Activated CD4-positive, alpha-beta T cell treated with anti-CD3 and anti-CD28 coated beads, Interleukin-2, amount 50 U/mL, for 1 hour (primary cell): Measurements from ENCODE around the gene LAIR1.

Experiments used
- DNase-seq: peaks from one replicate; pipeline ENCODE4 v3.0.0-alpha.2; 2020

The LAIR1 gene

DNA sequence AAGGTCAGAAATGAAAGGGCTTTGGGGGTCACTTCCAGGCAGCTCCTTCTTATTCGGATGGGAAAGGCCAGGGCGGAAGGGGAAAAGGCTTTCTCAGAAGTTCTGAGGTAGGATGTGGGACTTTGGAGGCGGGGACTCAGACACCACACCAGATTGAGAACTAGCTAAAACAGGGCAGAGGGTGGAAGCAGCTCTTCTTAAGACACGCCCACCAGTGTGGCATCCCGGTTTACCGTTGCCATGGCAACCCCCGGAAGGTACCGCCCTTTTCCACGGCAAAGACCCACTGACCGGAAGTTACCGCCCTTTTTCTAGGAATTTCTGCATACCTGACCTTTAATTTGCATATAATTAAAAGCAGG lies 48.0 kb downstream of the LAIR1 start:
- DNase-seq, result no peak

DNA sequence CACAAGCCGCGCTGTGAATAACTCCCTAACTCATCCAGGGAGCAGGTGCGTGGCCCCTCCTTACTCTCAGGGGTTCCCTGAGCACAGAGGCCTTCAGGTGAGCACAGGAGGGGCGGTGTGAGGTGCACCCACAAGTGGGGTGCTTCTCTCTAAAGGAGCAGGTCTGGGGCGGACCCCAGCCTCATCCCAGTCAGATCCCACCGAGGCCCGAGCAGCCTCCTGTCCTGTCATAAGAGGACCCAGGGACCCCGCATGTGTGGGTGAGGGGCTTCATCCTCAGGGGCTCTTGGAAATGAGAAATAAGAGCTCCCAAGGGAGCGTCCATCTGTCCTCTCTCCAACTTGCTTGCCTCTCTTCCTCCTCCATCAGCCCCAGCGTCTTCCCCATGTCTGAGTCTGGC lies 48.8 kb downstream of the LAIR1 start:
- no peak for DNase-seq

DNA sequence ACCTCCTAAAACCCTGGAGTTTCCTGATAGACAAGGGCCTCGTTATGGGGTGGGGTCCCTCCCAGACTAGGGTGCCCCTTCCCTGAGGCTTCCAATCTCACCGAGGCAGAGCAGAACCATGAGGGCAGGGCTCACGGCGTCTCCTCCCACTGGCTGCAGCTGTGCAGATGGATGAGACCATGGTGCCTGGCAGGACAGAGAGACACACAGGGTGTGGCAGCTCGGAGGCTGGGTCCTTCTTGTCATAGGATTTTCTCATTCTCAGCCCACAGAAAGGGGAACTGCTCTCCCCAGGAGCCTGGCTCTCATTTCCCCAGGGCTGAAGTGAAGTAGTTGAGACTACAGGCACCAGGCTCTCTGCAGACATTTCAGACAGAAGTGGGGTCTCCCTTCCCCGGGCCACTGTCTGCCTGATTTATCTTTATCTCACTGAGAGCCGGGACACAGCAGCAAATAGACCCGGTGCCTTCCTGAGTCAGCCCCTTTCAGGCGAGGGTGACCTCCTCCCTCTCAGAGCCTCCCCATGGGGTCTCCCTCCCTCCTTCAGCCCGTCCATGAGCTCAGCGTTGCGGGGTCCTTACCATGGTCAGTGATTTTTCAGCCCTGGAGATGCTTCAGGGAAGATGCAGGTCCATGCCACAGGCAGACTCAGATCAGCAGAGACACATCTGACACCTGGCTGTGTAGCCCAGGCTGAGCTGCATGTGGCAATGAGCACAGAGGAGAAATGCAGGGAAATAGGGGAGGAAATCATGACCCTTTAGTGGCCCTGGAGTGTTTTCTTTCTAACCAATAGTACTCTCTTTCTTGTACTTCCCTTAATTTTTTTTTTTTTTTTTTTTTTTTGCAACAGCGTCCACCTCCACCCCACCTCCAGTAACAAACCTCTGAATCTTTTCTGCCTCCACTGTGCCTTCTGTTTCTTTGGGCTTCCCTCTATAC lies 52.0 kb downstream of the LAIR1 start, which contains the start of gene LILRA5:
TSS of gene LILRA5 (minus strand) at position 731 of the 942 bp plus-strand sequence. CDS start at position 584, 147 bp downstream.
- no peak for DNase-seq

DNA sequence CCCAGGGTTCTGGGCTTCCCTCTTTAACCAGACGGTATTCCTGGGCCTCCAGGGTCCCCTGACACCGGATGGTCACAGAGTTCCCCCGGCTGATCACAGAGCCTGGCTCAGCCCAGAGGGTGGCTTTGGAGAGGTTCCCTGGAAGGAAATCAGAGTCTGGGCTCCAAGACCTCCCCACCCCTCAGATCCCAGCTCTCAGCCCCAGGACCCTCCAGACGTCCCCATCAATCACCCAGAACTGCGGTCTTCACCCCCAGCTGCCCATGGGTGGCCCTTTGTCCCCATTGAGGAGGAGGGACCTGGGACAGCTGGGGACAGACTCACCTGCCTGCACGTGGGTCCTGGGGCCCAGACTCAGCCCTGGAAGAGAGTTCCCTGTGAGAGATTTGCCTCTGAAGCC lies 52.7 kb downstream of the LAIR1 start:
- DNase-seq, result no peak

DNA sequence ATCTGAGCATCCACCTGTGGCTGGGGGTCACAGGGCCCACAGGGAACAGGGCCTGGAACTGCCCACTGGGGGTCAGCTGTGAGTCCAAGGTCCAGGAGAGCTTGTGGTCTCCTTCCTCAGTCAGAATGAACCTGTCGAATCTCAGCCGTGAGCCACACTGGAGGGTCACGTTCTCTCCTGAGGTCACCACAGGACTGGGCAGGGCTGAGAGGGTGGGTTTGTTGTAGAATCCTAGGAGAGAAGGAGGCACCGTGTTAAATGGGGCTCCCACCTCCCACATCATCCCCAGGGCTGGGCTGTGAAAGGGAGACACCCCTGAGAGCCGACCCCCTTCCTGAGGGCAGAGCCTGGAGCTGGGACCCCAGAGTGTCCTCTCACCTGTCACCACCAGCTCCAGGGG lies 53.2 kb downstream of the LAIR1 start:
- no peak for DNase-seq

DNA sequence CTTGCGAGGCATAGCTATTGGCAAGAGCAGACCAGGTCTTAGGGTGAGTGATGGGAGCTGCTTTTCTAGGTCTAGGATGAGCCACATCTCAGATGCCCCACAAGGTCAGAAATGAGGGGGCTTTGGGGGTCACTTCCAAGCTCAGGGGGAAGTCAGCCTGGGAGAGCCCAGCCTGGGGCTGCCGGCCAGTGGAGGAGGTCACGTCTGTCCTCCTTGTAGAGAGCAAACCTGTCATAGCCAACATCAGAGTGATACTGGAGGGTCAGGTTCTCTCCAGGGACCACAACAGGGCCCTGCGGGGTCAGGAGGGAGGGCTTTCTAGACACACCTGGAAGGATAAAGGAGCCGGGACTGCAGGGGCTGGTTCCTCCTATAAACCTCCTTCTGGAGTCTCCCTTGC lies 54.2 kb downstream of the LAIR1 start:
- no peak for DNase-seq

DNA sequence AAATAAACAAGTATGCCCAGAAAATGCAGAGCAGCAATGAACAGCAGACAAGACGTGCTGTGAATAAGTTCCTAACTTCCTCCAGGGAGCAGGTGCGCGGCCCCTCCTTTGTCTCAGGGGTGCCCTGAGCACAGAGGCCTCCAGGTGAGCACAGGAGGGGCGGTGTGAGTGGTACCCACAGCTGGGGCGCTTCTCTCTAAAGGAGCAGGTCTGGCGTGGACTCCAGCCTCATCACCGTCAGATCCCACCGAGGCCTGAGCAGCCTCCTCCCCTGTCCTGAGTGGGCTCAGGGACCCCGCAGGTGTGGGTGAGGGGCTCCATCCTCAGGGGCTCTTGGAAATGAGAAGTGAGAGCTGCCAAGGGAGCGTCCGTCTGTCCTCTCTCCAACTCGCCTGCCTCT lies 54.9 kb downstream of the LAIR1 start:
- no peak for DNase-seq

DNA sequence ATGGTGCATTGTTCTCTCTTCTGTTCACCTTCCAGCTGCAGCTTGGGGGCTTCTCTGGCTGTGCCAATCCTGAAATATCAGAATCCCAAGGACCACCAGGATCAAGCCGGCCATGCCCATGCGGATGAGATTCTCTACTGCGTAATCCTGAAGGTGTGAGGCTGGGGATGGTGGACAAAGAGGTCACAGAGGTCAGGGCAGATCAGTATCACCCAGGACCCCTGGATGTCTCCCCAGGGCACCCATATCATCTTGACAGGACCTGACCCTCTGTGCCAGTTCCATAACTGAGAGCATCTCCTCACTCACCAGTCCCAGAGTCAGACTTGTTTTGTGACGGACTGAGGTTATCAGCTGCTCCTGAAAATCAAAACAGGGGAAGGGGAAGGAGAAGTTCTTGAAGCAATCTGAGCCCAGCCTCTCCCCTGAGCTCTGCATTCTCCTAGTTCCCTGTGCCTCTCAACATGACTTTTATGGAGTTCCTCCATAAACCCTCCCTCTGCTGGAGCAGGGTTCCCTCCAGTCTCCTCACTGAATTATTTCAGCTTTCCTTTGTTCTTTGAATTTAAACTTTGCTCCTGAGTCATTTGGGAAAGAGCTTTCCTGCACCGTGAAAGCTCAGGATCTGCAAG lies 57.2 kb downstream of the LAIR1 start:
- no peak for DNase-seq

DNA sequence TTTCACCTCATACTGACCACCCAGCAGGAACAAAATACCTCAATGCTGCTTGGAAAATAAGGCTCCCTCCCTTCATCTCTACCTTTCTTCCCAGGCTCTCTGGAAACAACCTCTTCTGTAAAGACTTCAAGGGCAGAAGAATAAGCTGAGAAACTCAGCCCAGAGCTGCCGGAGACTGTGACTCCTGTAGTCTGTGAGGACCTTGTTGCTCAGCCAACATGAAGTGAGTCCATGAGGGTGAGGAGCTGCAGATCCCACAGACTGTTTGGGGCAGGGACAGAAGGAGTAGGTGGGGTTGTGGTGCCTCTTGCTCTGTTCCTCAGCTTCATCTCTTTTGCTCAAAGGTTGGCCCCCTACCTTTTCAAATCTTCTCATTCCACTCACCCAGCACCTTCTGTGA lies 59.6 kb downstream of the LAIR1 start:
- DNase-seq, result no peak

DNA sequence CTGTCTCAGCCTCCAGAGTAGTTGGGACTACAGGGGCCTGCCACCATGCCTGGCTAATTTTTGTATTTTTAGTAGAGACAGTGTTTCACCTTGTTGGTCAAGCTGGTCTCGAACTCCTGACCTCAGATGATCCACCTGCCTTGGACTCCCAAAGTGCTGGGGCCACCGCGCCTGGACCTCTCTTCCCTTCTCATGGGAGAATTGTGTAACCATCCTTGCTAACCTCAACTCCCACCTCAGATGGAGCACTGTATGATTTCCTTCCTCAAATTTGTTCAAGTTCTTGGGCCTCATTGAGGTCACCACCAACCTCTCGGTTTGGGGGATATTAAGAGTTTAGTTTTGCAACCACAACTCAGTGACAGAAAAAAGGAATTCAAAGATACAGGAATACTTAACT lies 62.5 kb downstream of the LAIR1 start:
- DNase-seq, result no peak
